Activated naive CD8-positive, alpha-beta T cell (primary cell): ENCODE results near the gene CDH18.

Experiments used
- H3K27ac Mint-ChIP-seq: one replicate; pipeline ENCODE4 v1.8.0; 2021; ENCODE audit warnings: mixed read lengths
- H3K27me3 Mint-ChIP-seq: one replicate; pipeline ENCODE4 v1.8.0; 2021; ENCODE audit warnings: mixed read lengths
- H3K36me3 Mint-ChIP-seq: one replicate; pipeline ENCODE4 v1.8.0; 2021; ENCODE audit warnings: mixed read lengths
- H3K4me1 Mint-ChIP-seq: one replicate; pipeline ENCODE4 v1.8.0; 2021; ENCODE audit warnings: low read depth, mixed read lengths
- H3K4me3 Mint-ChIP-seq: one replicate; pipeline ENCODE4 v1.8.0; 2021; ENCODE audit warnings: mild to moderate bottlenecking, mixed read lengths
- H3K9me3 Mint-ChIP-seq: one replicate; pipeline ENCODE4 v1.8.0; 2021; ENCODE audit warnings: low read depth, mixed read lengths

CDH18 gene

DNA sequence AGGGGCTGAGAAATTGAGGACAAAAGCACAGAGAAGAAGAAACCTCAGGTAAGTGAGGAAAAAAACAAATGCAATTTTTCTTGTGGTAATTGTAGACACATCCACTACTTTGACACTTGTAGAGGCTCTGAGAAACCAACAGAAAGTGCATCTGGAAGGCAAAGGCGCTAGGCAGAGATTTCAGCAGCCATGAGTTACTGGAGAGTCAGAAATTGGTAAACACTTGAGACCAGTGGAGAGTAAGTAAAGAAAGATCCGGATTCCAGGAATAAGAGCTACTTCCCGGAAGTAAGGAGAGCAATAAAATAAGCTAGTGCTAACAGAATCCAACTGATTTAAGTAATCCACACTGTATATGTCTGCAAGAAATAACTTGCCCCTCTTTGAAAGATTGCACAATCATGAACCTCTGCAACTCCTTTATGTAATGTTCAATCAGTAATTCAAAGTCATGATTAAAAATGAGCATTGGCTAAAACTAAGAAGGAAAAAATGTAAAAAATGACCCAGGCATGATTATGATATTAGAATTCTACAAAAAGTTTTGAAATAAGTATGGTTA is 382.1 kb downstream of the CDH18 start:
- H3K4me3 Mint-ChIP-seq = no peak overlapping the region
- H3K36me3 Mint-ChIP-seq = no peaks in the 10 kb centered on the region
- no peaks in the 10 kb centered on the region for H3K4me1 Mint-ChIP-seq
- no peak overlapping the region for H3K27ac Mint-ChIP-seq
- no peaks in the 10 kb centered on the region for H3K27me3 Mint-ChIP-seq
- H3K9me3 Mint-ChIP-seq = peaks cover 4% of the 10 kb centered on the region

DNA sequence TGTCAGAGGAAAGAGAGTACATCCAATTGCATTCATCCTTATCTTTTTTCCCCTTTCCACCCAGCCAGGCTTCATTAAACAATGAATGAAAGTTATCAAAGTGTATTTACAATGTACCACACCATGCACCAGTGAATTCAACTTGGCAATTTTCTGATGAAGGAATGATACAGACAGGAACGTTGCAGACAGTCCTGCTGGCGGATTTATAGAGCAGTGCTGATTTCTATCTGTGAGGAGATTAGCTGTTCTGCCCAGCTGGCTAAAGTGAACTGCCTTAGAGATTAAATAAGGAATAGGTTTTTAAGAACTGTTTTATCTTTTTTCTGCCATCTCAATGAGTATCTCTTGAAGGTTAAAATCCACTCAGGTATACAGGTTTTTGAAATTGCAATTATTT is 403.9 kb downstream of the CDH18 start:
- no peaks in the 10 kb centered on the region for H3K4me1 Mint-ChIP-seq
- H3K36me3 Mint-ChIP-seq = no peaks in the 10 kb centered on the region
- H3K27ac Mint-ChIP-seq = no peak overlapping the region
- no peaks in the 10 kb centered on the region for H3K27me3 Mint-ChIP-seq
- H3K4me3 Mint-ChIP-seq = no peak overlapping the region
- peaks cover 21% of the 10 kb centered on the region for H3K9me3 Mint-ChIP-seq

DNA sequence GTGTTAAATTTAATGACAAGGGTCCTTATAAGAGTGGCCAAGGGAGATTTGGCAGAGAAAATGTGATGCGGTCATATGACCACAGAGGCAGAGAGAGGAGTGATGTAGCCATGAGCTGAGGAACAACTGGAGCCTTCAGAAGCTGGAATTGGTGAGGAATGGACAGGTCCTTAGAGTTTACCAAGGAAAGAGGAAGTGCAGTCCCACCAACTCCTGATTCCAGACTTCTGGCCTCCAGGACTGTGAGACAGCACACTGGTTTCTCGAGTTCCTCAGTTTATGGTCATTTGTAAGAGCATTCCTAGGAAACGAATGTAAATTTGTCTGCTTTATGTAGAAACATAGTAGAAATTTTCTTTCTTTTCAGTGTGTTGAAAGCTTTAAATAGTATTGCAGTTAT is 410.1 kb downstream of the CDH18 start:
- Mint-ChIP-seq H3K27me3 (no peaks in the 10 kb centered on the region), H3K4me1 (no peaks in the 10 kb centered on the region), H3K4me3 (no peak overlapping the region), H3K36me3 (no peaks in the 10 kb centered on the region), H3K9me3 (peaks cover 16% of the 10 kb centered on the region), H3K27ac (no peak overlapping the region)

DNA sequence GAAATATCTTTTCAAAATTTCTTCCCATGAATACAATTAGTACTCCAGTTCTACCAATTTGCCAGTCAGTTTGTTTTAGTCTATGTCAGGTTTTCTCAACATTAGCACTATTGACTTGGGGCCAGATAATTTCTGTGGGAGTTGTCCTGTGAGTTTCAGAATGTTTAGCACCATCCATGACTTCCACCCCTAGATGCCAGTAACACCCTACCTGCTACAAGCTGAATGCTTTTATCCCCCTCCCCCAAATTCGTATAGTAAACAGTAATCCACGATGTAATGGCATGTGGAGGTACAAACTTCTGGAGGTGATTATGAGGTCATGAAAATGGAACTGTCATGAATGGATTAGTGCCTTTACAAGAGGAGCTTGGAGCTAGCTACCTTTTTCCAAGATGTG is 420.0 kb downstream of the CDH18 start:
- Mint-ChIP-seq H3K27ac (no peak overlapping the region), H3K9me3 (peaks cover 10% of the 10 kb centered on the region), H3K4me1 (no peaks in the 10 kb centered on the region), H3K27me3 (no peaks in the 10 kb centered on the region), H3K36me3 (no peaks in the 10 kb centered on the region), H3K4me3 (no peak overlapping the region)

DNA sequence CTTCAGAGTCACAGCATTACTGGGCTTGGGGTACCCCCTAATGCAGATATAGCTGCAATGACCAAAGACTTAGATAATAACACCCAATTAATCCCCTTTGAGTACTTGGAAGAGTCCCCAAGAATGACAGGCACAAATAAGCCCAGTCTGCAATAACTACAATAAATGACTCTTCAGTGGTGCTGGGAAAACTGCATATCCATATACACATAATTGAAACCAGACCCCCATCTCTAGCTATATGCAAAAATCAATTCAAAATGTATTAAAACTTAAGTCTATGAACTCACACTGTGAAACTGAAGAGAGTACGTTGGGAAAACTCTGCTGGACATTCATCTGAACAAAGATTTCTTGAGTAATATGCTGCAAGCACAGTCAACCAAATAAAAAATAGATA is 422.5 kb downstream of the CDH18 start:
- H3K9me3 Mint-ChIP-seq = peaks cover 10% of the 10 kb centered on the region
- no peaks in the 10 kb centered on the region for H3K36me3 Mint-ChIP-seq
- H3K27ac Mint-ChIP-seq = no peak overlapping the region
- H3K27me3 Mint-ChIP-seq = no peaks in the 10 kb centered on the region
- H3K4me3 Mint-ChIP-seq = no peak overlapping the region
- H3K4me1 Mint-ChIP-seq = no peaks in the 10 kb centered on the region

DNA sequence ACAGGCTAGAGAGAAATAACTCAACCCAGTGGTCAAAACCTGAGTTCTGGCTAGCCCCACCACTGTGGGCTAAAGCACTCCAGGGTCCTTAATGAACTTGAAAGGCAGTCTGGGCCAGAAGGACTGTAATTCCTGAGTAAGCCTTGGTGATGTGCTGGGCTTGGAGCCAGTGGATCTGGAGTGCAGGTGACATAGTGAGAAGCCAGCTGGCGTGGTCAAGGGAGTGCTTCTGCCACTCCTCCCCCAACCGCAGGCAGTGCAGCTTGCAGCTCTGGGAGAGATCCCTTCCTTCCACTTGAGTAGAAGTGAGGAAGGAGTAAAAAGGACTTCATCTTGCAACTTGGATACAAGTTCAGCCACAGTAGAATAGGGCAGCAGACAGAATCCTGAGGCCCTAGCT is 424.0 kb downstream of the CDH18 start:
- H3K36me3 Mint-ChIP-seq = no peaks in the 10 kb centered on the region
- H3K4me3 Mint-ChIP-seq = no peak overlapping the region
- H3K27me3 Mint-ChIP-seq = no peaks in the 10 kb centered on the region
- peaks cover 6% of the 10 kb centered on the region for H3K9me3 Mint-ChIP-seq
- no peak overlapping the region for H3K27ac Mint-ChIP-seq
- H3K4me1 Mint-ChIP-seq = no peaks in the 10 kb centered on the region

DNA sequence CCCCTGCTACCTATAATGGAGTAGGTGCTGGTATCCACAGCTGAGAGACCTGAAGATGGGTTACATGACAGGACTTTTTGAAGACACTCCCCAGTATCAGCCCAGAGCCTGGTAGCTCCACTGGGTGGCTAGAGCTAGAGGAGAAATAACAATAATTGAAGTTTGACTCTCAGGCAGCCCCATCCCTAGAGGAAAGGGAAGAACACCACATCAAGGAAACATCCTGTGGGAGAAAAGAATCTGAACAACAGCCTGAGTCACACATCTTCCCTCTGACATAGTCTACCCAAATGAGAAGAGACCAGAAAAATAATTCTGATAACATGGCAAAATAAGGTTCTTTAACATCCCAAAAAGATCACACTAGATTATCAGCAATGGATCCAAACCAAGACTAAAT is 432.1 kb downstream of the CDH18 start:
- H3K4me1 Mint-ChIP-seq = no peaks in the 10 kb centered on the region

DNA sequence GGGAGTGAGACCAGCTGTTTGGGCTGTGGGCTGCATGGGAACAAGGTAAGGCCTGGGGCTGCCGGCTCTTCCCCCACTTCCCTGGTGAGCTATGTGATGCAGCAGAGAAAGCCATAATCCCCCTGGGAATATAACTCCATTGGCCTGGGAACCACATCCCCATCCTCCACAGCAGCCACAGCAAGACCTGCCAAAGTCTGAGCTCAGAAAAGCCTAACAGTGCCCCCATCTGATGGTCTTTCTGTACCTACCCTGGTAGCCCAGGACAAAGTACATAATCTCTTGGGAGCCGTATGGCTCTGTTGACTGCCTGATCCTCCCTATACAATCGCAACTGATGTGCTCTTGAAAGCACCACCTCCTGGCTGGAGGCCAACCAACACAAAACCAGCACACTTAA is 432.6 kb downstream of the CDH18 start:
- Mint-ChIP-seq H3K27ac (no peak overlapping the region), H3K4me1 (no peaks in the 10 kb centered on the region), H3K27me3 (no peaks in the 10 kb centered on the region), H3K4me3 (no peak overlapping the region), H3K36me3 (no peaks in the 10 kb centered on the region), H3K9me3 (no peaks in the 10 kb centered on the region)

More for the DNA sequence above, 432.1 kb downstream of the CDH18 start:
- no peak overlapping the region for H3K4me3 Mint-ChIP-seq
- no peak overlapping the region for H3K27ac Mint-ChIP-seq
- no peaks in the 10 kb centered on the region for H3K27me3 Mint-ChIP-seq
- H3K9me3 Mint-ChIP-seq = no peaks in the 10 kb centered on the region
- H3K36me3 Mint-ChIP-seq = no peaks in the 10 kb centered on the region

DNA sequence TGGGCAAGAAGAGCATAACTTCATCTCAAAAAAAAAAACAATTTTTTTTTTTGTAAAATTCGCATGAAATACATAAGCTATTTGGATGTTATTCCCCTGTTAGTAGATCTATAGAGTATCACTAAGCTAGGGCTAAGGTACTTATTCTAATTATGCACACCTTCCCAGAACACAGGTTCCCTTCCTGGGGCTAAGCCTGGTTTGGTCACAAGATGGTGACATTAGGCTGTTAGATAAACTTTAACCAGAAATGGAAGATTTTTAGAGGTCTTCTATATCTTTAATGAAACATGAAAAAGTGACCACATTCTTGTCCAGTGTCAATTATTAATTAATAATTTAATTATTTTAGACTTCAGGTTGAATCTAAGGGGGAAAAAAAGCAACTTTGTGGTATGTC is 433.5 kb downstream of the CDH18 start:
- Mint-ChIP-seq H3K27ac (no peak overlapping the region), H3K4me3 (no peak overlapping the region), H3K9me3 (peaks cover 4% of the 10 kb centered on the region), H3K4me1 (no peaks in the 10 kb centered on the region), H3K27me3 (no peaks in the 10 kb centered on the region), H3K36me3 (no peaks in the 10 kb centered on the region)

DNA sequence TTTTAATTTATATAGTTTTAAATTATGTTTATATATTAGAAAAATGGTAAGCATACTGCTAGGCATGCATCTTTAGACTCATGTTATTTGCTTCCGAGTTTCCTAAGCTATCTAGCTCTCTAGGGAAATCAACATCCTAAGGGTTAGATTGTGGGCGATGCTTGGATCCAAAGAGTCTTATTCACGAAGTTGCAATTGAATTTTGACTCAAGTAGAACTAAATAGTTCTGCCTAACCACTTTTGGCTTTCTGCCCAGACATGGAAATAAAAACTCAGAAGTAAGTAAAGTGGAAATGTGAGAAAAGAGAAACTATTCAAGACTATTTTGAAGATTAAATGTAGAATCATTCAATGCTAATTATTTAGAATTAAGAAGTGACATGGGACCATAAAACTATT is 440.4 kb downstream of the CDH18 start:
- Mint-ChIP-seq H3K9me3 (peaks cover 18% of the 10 kb centered on the region), H3K27ac (no peak overlapping the region), H3K27me3 (no peaks in the 10 kb centered on the region), H3K36me3 (no peaks in the 10 kb centered on the region), H3K4me3 (no peak overlapping the region), H3K4me1 (no peaks in the 10 kb centered on the region)

DNA sequence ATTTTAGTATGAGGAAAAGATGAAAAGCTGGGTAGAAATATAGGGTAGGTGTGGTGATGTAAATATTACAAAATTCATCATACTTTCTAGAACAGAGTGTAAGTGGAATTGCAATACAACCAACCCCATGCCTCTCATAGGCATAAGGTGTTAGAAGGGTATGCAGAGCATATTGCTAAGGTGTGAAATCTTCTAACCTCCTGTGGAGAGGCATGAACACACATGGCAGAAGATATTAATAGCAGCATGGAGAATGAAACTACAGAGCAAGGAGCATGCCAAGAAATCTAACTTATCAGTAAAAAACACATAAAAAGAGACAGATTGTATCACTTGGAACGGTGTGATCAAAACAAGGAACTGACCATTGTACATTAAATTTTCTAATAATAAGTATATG is 441.5 kb downstream of the CDH18 start:
- Mint-ChIP-seq H3K4me3 (no peak overlapping the region), H3K36me3 (no peaks in the 10 kb centered on the region), H3K27ac (no peak overlapping the region), H3K9me3 (peaks cover 18% of the 10 kb centered on the region), H3K27me3 (no peaks in the 10 kb centered on the region), H3K4me1 (no peaks in the 10 kb centered on the region)

DNA sequence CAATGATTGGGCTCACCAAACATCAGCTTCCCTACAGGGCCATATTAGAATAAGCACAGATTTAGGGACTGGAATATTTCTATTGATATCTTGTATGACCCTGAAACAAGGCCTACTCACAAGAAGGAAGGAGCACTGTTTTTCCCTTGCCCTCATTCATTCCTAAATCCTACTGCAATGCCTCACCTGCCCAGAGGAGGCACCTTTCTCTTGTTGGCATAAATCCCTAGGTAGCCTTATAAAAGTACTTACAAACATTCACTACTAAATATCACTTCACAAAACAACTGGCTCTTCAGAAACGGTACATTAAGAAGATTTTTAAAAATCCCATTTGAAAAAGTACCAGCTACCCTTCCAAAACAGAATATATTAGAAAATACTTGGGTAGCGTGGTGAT is 449.4 kb downstream of the CDH18 start:
- H3K4me3 Mint-ChIP-seq = no peak overlapping the region
- H3K9me3 Mint-ChIP-seq = peaks cover 15% of the 10 kb centered on the region
- H3K27me3 Mint-ChIP-seq = no peaks in the 10 kb centered on the region
- no peaks in the 10 kb centered on the region for H3K36me3 Mint-ChIP-seq
- H3K27ac Mint-ChIP-seq = no peak overlapping the region
- no peaks in the 10 kb centered on the region for H3K4me1 Mint-ChIP-seq

DNA sequence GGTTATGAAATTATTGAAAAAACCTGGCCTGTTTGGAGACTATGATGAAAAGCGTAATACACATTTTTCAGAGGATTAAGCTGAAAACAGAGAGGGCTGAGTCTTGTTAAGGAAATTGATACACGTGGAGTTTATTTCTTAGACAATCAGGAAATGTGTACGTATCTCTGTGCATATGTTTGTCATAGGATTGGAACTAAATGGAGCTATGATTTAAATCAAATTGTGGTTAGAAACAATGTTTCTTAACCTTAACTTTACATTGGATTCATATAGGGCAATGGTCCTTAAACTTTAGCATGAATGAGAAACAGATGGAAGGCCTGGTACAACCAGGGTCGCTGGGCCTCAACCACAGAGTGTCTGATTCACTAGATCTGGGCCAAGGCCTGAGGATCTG is 451.6 kb downstream of the CDH18 start:
- peaks cover 14% of the 10 kb centered on the region for H3K9me3 Mint-ChIP-seq
- no peaks in the 10 kb centered on the region for H3K4me1 Mint-ChIP-seq
- H3K36me3 Mint-ChIP-seq = no peaks in the 10 kb centered on the region
- no peaks in the 10 kb centered on the region for H3K27me3 Mint-ChIP-seq
- no peak overlapping the region for H3K27ac Mint-ChIP-seq
- no peak overlapping the region for H3K4me3 Mint-ChIP-seq

DNA sequence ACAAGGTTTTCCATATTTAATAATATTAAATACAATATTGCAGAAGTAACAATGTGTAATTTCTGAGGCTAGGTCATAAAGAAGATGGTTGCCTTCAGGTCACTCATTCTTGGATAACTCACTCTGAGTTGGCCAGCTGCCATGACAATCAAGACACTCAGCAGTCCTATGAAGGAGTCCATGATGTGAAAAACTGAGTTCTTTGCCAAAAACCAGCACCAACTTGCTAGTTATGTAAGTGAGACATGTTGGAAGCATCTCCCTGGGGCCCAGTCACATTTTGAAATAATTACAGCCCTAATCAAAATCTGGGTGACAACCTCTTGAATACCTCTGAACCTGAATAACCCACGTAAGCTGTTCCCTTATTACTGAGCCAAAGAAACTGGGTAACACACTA is 453.2 kb downstream of the CDH18 start:
- Mint-ChIP-seq H3K4me3 (no peak overlapping the region), H3K27ac (no peak overlapping the region), H3K27me3 (no peaks in the 10 kb centered on the region), H3K9me3 (peaks cover 12% of the 10 kb centered on the region), H3K4me1 (no peaks in the 10 kb centered on the region), H3K36me3 (no peaks in the 10 kb centered on the region)

DNA sequence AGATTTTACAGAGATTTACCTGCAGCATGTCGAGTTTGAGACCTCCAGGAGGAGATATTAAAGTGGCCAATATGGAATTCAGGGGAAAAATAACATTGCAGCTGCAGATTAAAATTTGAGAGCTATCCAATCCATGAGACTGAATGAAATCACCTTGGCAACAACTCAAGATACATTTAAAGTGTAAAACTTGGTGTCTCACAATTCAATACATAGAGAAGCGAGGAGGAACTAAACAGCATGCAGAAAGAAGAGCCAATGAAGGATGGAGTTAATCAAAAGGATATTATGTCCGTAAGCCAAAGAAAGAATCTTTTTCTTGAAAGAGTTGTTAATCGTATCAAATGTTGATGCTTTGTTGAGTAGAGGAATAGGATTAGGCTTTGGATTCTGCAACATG is 455.1 kb downstream of the CDH18 start:
- peaks cover 13% of the 10 kb centered on the region for H3K9me3 Mint-ChIP-seq
- no peaks in the 10 kb centered on the region for H3K36me3 Mint-ChIP-seq
- no peaks in the 10 kb centered on the region for H3K4me1 Mint-ChIP-seq

DNA sequence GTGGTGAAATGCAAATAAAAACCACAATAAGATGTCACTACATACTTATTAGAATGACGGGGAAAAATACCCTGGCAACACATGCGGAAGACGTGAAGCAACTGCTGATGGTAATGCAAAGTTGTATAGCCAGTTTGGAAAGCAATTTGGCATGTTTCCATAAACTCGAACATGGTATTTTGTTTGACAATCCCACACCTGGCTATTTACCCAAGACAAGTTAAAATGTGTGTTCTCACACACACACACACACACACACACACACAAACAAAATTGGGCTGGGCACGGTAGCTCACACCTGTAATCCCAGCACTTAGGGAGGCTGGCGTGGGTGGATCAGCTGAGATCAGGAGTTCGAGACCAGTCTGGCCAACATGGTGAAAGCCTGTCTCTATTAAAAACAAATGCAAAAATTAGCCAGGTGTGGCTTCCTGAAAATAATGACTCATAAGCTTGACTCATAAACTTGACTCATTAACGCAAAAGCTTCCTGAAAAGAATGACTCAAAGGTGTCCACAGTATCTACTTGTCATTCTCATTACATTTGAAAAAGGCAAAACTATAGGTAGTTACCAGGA is 456.5 kb downstream of the CDH18 start:
- Mint-ChIP-seq H3K36me3 (no peaks in the 10 kb centered on the region), H3K27ac (no peak overlapping the region), H3K4me3 (no peak overlapping the region), H3K4me1 (no peaks in the 10 kb centered on the region), H3K9me3 (peaks cover 13% of the 10 kb centered on the region), H3K27me3 (no peaks in the 10 kb centered on the region)

More for the DNA sequence above, 455.1 kb downstream of the CDH18 start:
- Mint-ChIP-seq H3K27ac (no peak overlapping the region), H3K4me3 (no peak overlapping the region), H3K27me3 (no peaks in the 10 kb centered on the region)
